Natural killer cell (primary cell): Measurements from ENCODE around the gene GOLGA6A. TPM values are rescaled to one million over a fixed set of nuclear protein-coding genes. Genes with fewer than 3 reads are reported as not detected.
A peak's percentile ranks its signal among the peaks of the same experiment; 100 is the strongest.

Experiments
- ATAC-seq, 3 donors: fragments of 150-1000 bp in 2 of 3; fragments of 200-7000 bp in 1 of 3; cut with Tn5 transposase; 1 replicate in 1 of 3; 2 replicates in 2 of 3; pipeline ENCODE4 v1.10.0; 2021; ENCODE audit warnings: mild to moderate bottlenecking in 2 of 3, moderate library complexity in 2 of 3
- DNase-seq, 2 donors: peaks; one replicate each; pipeline versions ENCODE4 v3.0.0 to v3.0.0-alpha.2; 2013 to 2021; ENCODE audit warnings: mixed read lengths in 1 of 2
- H3K27ac ChIP-seq: one replicate; pipeline ENCODE4 v1.5.1; 2013; ENCODE audit warnings: mild to moderate bottlenecking, low read length
- H3K27me3 ChIP-seq: one replicate; pipeline ENCODE4 v1.6.1; 2013; ENCODE audit warnings: low read length; ENCODE audit not compliant: control insufficient read depth, insufficient read depth
- H3K36me3 ChIP-seq: one replicate; pipeline ENCODE4 v1.6.1; 2013; ENCODE audit warnings: low read length; ENCODE audit not compliant: control insufficient read depth, insufficient read depth
- H3K4me1 ChIP-seq: one replicate; pipeline ENCODE4 v1.6.1; 2013; ENCODE audit warnings: low read length; ENCODE audit not compliant: control insufficient read depth, insufficient read depth
- H3K4me3 ChIP-seq: one replicate; pipeline ENCODE4 v1.5.1; 2013; ENCODE audit warnings: low read length
- H3K9me3 ChIP-seq: one replicate; pipeline ENCODE4 v1.6.1; 2013; ENCODE audit warnings: low read length; ENCODE audit not compliant: control insufficient read depth, insufficient read depth
- H3K27ac Mint-ChIP-seq, 2 donors: one replicate each; pipeline ENCODE4 v1.8.0; 2022; ENCODE audit warnings: mild to moderate bottlenecking in 2 of 2, mixed read lengths in 2 of 2, moderate library complexity in 1 of 2
- H3K27me3 Mint-ChIP-seq, 2 donors: one replicate each; pipeline ENCODE4 v1.8.0; 2022; ENCODE audit warnings: low read depth in 2 of 2, mixed read lengths in 2 of 2
- H3K36me3 Mint-ChIP-seq: one replicate; pipeline ENCODE4 v1.8.0; 2022; ENCODE audit warnings: mixed read lengths
- H3K4me1 Mint-ChIP-seq, 2 donors: one replicate each; pipeline ENCODE4 v1.8.0; 2022; ENCODE audit warnings: mixed read lengths in 2 of 2
- H3K4me3 Mint-ChIP-seq: one replicate; pipeline ENCODE4 v1.8.0; 2022; ENCODE audit warnings: mild to moderate bottlenecking, moderate library complexity, mixed read lengths
- H3K9me3 Mint-ChIP-seq, 2 donors: one replicate each; pipeline ENCODE4 v1.8.0; 2022; ENCODE audit warnings: mixed read lengths in 2 of 2
- CTCF ChIP-seq: fragments of 200-600 bp; IDR thresholded peaks from one replicate; pipeline ENCODE4 v1.8.0; 2022; ENCODE audit warnings: antibody characterized with exemption
- WGBS: methylation state at CpG from one replicate; pipeline ENCODE4 v1.1.7; 2013; ENCODE audit warnings: missing lambda C conversion rate; ENCODE audit not compliant: insufficient coverage; 5-methylcytosine and 5-hydroxymethylcytosine counted together
- intact Hi-C: fragments of 100-400 bp; cut with micrococcal nuclease; formaldehyde crosslinking; loops from one replicate; pipeline ENCODE4 v1.14.2; 2022
- total RNA-seq, 4 donors: library from RNA; stranded (reverse); fragments of 120-200 nt in 1 of 4; gene quantifications; one replicate each; pipeline versions ENCODE4 v1.2.3 to v1.2.4, GENCODE V29; 2013 to 2022

Gene GOLGA6A
- total RNA-seq, 3 donors from 2014 or later (not counting 1 experiment from before 2014, with no cell fraction given), result 0.16 to 0.82 TPM; not detected in 1

DNA sequence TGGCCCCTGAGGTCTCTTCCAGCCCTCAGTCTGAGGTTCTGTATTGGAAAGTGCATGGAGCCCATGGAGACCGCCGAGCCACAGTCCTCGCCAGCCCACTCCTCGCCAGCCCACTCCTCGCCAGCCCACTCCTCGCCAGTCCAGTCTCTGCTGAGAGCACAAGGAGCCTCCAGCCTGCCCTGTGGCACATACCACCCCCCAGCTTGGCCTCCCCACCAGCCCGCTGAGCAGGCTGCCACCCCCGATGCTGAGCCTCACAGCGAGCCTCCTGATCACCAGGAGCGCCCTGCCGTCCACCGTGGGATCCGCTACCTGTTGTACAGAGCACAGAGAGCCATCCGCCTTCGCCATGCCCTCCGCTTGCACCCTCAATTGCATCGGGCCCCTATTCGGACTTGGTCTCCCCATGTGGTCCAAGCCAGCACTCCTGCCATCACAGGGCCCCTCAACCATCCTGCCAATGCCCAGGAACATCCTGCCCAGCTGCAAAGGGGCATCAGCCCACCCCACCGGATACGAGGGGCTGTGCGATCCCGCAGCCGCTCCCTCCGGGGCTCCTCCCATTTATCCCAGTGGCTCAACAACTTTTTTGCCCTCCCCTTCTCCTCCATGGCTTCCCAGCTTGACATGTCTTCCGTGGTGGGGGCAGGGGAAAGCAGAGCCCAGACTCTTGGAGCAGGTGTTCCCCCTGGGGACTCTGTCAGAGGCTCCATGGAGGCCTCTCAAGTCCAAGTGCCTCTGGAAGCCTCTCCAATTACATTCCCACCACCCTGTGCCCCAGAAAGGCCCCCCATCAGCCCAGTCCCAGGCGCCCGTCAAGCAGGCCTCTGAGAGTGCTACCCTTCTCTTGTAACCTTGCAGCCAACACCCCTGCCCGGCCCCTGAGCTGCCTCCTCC lies 47.0 kb downstream of the GOLGA6A start:
- peaks cover 62% of the 10 kb centered on the region for H3K36me3 ChIP-seq
- H3K4me3 ChIP-seq, result no peak overlapping the region
- Mint-ChIP-seq H3K9me3 (no peaks in the 10 kb centered on the region), H3K27me3 (no peaks in the 10 kb centered on the region), H3K36me3 (no peaks in the 10 kb centered on the region), H3K4me3 (no peak overlapping the region), H3K27ac (no peak overlapping the region), H3K4me1 (peaks cover 0 to 7% of the 10 kb centered on the region in 2 donors)
- no peak overlapping the region for H3K27ac ChIP-seq
- H3K27me3 ChIP-seq, result no peaks in the 10 kb centered on the region
- DNase-seq (no peak), ATAC-seq (no peak)
- intact Hi-C loops, result no loop called here
- no peaks in the 10 kb centered on the region for H3K9me3 ChIP-seq
- WGBS, result 97% methylated on average over 28 of the region's 28 CpGs
- TF ChIP-seq CTCF, result no peak
- no peaks in the 10 kb centered on the region for H3K4me1 ChIP-seq

DNA sequence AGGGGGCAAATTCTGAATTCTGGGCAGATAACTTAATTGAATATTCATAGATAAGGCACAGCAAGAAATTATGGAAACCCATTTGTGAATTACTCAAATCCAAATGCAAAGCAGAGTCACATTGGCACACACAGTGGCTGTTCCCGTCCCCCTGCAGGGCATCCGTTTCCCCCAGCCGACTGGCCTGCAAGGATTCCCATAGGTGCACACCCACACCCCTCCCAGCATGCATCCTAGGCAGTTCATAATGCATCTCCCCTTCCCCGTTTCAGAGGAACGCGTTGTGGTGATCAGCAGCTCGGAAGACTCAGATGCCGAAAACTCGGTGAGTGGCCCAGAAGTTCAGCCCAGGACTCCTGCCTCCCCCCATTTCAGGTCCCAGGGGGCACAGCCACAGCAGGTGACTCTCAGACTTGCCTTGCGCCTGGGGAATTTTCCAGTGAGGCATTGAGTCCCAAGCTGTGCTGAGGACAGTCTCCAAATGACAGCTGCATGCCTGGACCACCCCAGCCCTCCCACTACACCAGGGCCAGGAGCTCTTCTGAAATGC lies 48.1 kb downstream of the GOLGA6A start:
- no peaks in the 10 kb centered on the region for H3K9me3 Mint-ChIP-seq
- no peak for TF ChIP-seq CTCF
- no peaks in the 10 kb centered on the region for H3K27me3 Mint-ChIP-seq
- Histone ChIP-seq H3K36me3 (peaks cover 65% of the 10 kb centered on the region), H3K27me3 (no peaks in the 10 kb centered on the region), H3K4me3 (no peak overlapping the region), H3K4me1 (no peaks in the 10 kb centered on the region), H3K9me3 (no peaks in the 10 kb centered on the region), H3K27ac (no peak overlapping the region)
- intact Hi-C loops, result no loop called here
- no peak overlapping the region for H3K4me3 Mint-ChIP-seq
- DNase-seq (no peak), ATAC-seq (no peak)
- no peak overlapping the region for H3K27ac Mint-ChIP-seq
- 89% methylated on average over 10 of the region's 10 CpGs for WGBS
- H3K36me3 Mint-ChIP-seq, result no peaks in the 10 kb centered on the region
- peaks cover 0 to 7% of the 10 kb centered on the region in 2 donors for H3K4me1 Mint-ChIP-seq

DNA sequence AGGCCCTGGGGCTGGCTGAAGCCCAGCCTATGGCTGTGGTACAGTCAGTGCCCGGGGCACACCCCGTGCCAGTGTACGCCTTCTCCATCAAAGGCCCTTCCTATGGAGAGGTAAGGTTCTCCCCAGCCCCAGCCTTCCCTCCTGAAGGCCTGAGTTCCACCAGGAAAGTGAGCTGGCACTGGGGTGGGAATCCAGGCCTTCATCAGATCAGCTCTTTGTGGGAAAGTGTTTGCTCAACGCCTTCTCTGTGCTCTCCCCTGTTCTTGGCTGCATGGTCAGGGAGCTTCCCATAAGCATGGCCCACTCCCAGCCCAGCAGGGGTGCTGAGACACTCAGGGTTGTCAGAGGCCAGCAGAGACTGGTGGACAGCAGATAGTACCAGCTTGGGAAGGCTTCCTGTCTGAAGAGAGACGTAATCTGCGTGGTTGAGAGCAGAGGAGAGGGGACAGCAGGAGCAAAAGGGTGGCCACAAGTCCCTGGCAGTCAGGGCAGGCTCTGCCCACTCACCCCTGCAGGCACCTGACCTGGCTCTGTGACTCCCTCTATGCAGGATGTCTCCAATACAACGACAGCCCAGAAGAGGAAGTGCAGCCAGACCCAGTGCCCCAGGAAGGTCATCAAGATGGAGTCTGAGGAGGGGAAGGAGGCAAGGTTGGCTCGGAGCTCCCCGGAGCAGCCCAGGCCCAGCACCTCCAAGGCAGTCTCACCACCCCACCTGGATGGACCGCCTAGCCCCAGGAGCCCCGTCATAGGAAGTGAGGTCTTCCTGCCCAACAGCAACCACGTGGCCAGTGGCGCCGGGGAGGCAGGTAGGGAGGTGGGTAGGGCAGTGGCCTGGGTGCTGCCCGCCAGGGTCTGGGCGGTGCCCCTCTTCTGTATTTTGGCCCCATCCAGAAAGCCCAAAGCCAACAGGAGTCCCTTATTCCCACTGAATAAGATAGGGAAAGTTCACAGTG lies 49.5 kb downstream of the GOLGA6A start:
- Mint-ChIP-seq H3K4me1 (peaks cover 0 to 7% of the 10 kb centered on the region in 2 donors), H3K27me3 (no peaks in the 10 kb centered on the region), H3K4me3 (no peak overlapping the region), H3K9me3 (no peaks in the 10 kb centered on the region), H3K27ac (peak overlapping the region in 1 of 2 donors; percentile 29), H3K36me3 (no peaks in the 10 kb centered on the region)
- intact Hi-C loops, result no loop called here
- no peak overlapping the region for H3K4me3 ChIP-seq
- no peak for ATAC-seq
- H3K27me3 ChIP-seq, result no peaks in the 10 kb centered on the region
- H3K4me1 ChIP-seq, result no peaks in the 10 kb centered on the region
- H3K9me3 ChIP-seq, result no peaks in the 10 kb centered on the region
- DNase-seq, result no peak
- TF ChIP-seq CTCF, result no peak
- peaks cover 68% of the 10 kb centered on the region for H3K36me3 ChIP-seq
- WGBS, result 80% methylated on average over 12 of the region's 16 CpGs
- no peak overlapping the region for H3K27ac ChIP-seq
